GM10266 (cell line): Measurements from ENCODE around the gene FKBP14.

ENCODE experiments used
- DNase-seq: peaks from one replicate; pipeline ENCODE4 v3.0.0; 2012; ENCODE audit errors: extremely low spot score
- CTCF ChIP-seq: IDR thresholded peaks from 2 replicates; pipeline ENCODE4 v1.5.1; 2012; ENCODE audit warnings: mild to moderate bottlenecking, low read depth; ENCODE audit not compliant: control insufficient read depth, insufficient read depth; ENCODE audit errors: missing control alignments

Gene FKBP14

GRCh38 chr7:29987811-29988317, 38.6 kb downstream of the FKBP14 start:
- TF ChIP-seq CTCF: no peak
- no peak for DNase-seq

- peak; percentile 34 for DNase-seq
- TF ChIP-seq CTCF: no peak
Observed at GRCh38 chr7:29987083-29987482, 39.4 kb downstream of the FKBP14 start.

GRCh38 chr7:29980151-29980550, 46.4 kb downstream of the FKBP14 start:
- DNase-seq: no peak
- no peak for TF ChIP-seq CTCF

GRCh38 chr7:29977886-29978651, 48.4 kb downstream of the FKBP14 start:
- no peak for TF ChIP-seq CTCF
- DNase-seq: no peak

- no peak for DNase-seq
- TF ChIP-seq CTCF: no peak
Observed at GRCh38 chr7:29976673-29977415, 49.7 kb downstream of the FKBP14 start.

GRCh38 chr7:29976266-29976665, 50.2 kb downstream of the FKBP14 start:
- DNase-seq: no peak
- TF ChIP-seq CTCF: no peak

- TF ChIP-seq CTCF: no peak
Observed at GRCh38 chr7:29975561-29975960, 50.9 kb downstream of the FKBP14 start.

More at GRCh38 chr7:29975561-29975960, 50.9 kb downstream of the FKBP14 start:
- DNase-seq: no peak
